ENCODE data around the gene ACKR2. TPM values are rescaled to one million over a fixed set of nuclear protein-coding genes. Genes with fewer than 3 reads are reported as not detected.

ACKR2 gene
- total and polyA plus RNA-seq, 2 experiments from 2014 or later = 0.35 TPM; not detected in 1

DNA sequence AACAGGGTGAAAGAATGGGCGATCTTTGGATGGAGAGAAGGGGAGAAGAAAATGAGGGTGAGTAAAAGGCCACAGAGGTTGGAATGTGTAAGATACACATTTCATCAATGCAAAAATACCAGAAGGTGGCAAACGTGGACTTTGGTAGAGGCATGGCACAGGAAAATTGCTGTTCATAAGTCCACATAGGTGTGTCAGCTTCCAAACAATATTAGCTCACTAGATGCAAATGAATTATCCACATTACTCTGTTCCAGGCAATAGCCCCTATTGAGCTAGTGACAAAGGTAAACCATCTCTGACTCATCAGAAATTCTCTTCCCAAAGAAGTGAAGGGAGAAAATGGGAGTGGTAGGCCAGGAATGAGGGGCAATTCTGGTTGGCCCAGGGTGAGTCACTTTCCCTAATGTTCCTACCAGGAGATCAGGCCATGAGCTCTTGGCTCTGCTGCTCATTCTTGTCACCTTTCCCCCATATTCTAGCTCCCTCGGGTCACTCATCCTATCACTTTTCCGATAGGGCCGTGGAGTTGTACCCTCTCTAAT lies 19.9 kb downstream of the ACKR2 start:
- peaks cover 7% of the 10 kb centered on the region; the same call in 1 of the 2 replicates for H3K4me1 ChIP-seq (ENCODE audit: insufficient read depth)
- H3K4me2 ChIP-seq = no peak overlapping the region
- H3K4me3 ChIP-seq = no peak overlapping the region
- H3K4me3 Mint-ChIP-seq = no peak overlapping the region
- H3K36me3 ChIP-seq (ENCODE audit: insufficient read depth) = no peaks in the 10 kb centered on the region
- ATAC-seq (no peak), DNase-seq (ENCODE audit: low spot score) (no peak)
- H3K27ac ChIP-seq (ENCODE audit: low read depth) = no peak overlapping the region
- TF ChIP-seq ZNF114 (CRISPR knock-in tag; IDR thresholded peaks at IDR 0.05) (no peak), CREB1 (CRISPR knock-in tag; IDR thresholded peaks at IDR 0.05; ENCODE audit: low read depth) (no peak), STAT1 (IDR thresholded peaks at IDR 0.05; ENCODE audit: unreplicated experiment) (no peak), EZH2phosphoT487 (IDR thresholded peaks at IDR 0.05; ENCODE audit: unreplicated experiment) (no peak), JUNB (IDR thresholded peaks at IDR 0.05; ENCODE audit: unreplicated experiment) (no peak), EZH2 (IDR thresholded peaks at IDR 0.05; ENCODE audit: low read depth, unreplicated experiment) (no peak), POLR2AphosphoS5 (IDR thresholded peaks at IDR 0.05; ENCODE audit: low read depth) (no peak), ZNF331 (CRISPR knock-in tag; IDR thresholded peaks at IDR 0.05; ENCODE audit: low read depth) (no peak)
- TF ChIP-seq, protein P1, sequence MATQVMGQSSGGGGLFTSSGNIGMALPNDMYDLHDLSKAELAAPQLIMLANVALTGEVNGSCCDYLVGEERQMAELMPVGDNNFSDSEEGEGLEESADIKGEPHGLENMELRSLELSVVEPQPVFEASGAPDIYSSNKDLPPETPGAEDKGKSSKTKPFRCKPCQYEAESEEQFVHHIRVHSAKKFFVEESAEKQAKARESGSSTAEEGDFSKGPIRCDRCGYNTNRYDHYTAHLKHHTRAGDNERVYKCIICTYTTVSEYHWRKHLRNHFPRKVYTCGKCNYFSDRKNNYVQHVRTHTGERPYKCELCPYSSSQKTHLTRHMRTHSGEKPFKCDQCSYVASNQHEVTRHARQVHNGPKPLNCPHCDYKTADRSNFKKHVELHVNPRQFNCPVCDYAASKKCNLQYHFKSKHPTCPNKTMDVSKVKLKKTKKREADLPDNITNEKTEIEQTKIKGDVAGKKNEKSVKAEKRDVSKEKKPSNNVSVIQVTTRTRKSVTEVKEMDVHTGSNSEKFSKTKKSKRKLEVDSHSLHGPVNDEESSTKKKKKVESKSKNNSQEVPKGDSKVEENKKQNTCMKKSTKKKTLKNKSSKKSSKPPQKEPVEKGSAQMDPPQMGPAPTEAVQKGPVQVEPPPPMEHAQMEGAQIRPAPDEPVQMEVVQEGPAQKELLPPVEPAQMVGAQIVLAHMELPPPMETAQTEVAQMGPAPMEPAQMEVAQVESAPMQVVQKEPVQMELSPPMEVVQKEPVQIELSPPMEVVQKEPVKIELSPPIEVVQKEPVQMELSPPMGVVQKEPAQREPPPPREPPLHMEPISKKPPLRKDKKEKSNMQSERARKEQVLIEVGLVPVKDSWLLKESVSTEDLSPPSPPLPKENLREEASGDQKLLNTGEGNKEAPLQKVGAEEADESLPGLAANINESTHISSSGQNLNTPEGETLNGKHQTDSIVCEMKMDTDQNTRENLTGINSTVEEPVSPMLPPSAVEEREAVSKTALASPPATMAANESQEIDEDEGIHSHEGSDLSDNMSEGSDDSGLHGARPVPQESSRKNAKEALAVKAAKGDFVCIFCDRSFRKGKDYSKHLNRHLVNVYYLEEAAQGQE (IDR thresholded peaks at IDR 0.05; ENCODE audit: unreplicated experiment) = no peak
- H4K20me1 ChIP-seq (replicated peaks; ENCODE audit: insufficient read depth) = no peaks in the 10 kb centered on the region
- no peak overlapping the region for H2AFZ ChIP-seq
- H3K36me3 Mint-ChIP-seq (ENCODE audit: low read depth) = no peaks in the 10 kb centered on the region
- H3K27me3 Mint-ChIP-seq (ENCODE audit: insufficient read depth, low read depth, poor library complexity) = peaks cover 8% of the 10 kb centered on the region
- no peaks in the 10 kb centered on the region for H3K9me2 ChIP-seq (ENCODE audit: insufficient read depth)
- H3F3A ChIP-seq (replicated peaks; ENCODE audit: low read depth) = no peaks in the 10 kb centered on the region
- H3K9me3 Mint-ChIP-seq = no peaks in the 10 kb centered on the region
- H3K4me1 Mint-ChIP-seq = peaks cover 15% of the 10 kb centered on the region
- no peaks in the 10 kb centered on the region for H3K27me3 ChIP-seq (ENCODE audit: insufficient read depth)
- H3K79me2 ChIP-seq (replicated peaks; ENCODE audit: insufficient read depth) = no peaks in the 10 kb centered on the region
- no peak overlapping the region for H3K27ac Mint-ChIP-seq

DNA sequence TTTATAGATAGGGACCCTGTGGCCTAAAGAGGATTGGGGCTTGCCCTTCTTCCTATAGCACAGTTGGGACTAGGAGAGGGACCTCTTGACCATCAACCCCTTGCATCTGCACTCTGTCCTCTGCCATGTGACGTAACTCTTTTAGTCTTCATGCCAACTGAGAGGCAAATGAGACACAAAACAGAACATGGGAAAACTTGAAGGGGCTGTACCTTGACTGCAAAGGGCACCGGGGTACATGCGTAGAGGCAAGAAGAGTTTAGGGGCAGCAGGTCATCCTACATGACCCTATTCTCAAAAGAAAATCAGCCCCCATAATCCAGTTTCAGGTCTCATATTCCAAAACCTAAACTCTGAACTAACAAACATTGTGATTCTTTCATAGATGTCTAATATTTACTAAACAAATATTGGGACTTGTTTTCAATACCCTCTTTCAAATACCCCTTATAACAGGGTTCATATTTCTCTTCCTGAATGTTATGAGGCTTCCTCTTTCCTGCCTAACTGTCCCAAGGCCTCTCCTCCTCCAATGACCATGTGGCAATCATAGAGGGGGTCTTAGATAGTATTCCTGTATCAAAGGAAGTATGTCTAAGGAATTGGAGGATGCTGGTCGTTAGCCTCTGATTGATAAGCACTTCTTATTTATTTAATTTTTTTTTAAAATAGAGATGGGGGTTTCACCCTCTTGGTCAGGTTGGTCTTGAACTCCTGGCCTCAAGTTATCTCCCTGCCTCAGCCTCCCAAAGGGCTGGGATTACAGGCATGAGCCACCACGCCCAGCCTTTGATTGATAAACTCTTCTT lies 20.6 kb downstream of the ACKR2 start:
- peaks cover 7% of the 10 kb centered on the region; the same call in 1 of the 2 replicates for H3K4me1 ChIP-seq (ENCODE audit: insufficient read depth)
- peaks cover 15% of the 10 kb centered on the region for H3K4me1 Mint-ChIP-seq
- no peaks in the 10 kb centered on the region for H3K9me3 Mint-ChIP-seq
- no peak overlapping the region for H2AFZ ChIP-seq
- DNase-seq (ENCODE audit: low spot score) (no peak), ATAC-seq (no peak)
- H3K4me2 ChIP-seq = no peak overlapping the region
- H4K20me1 ChIP-seq (replicated peaks; ENCODE audit: insufficient read depth) = no peaks in the 10 kb centered on the region
- no peak overlapping the region for H3K27ac Mint-ChIP-seq
- no peaks in the 10 kb centered on the region for H3K36me3 Mint-ChIP-seq (ENCODE audit: low read depth)
- H3F3A ChIP-seq (replicated peaks; ENCODE audit: low read depth) = no peaks in the 10 kb centered on the region
- no peaks in the 10 kb centered on the region for H3K79me2 ChIP-seq (replicated peaks; ENCODE audit: insufficient read depth)
- H3K9me2 ChIP-seq (ENCODE audit: insufficient read depth) = no peaks in the 10 kb centered on the region
- H3K4me3 ChIP-seq = no peak overlapping the region
- H3K27me3 Mint-ChIP-seq (ENCODE audit: insufficient read depth, low read depth, poor library complexity) = peaks cover 8% of the 10 kb centered on the region
- no peaks in the 10 kb centered on the region for H3K27me3 ChIP-seq (ENCODE audit: insufficient read depth)
- H3K4me3 Mint-ChIP-seq = no peak overlapping the region
- no peaks in the 10 kb centered on the region for H3K36me3 ChIP-seq (ENCODE audit: insufficient read depth)
- H3K27ac ChIP-seq (ENCODE audit: low read depth) = no peak overlapping the region
- TF ChIP-seq, protein P2, sequence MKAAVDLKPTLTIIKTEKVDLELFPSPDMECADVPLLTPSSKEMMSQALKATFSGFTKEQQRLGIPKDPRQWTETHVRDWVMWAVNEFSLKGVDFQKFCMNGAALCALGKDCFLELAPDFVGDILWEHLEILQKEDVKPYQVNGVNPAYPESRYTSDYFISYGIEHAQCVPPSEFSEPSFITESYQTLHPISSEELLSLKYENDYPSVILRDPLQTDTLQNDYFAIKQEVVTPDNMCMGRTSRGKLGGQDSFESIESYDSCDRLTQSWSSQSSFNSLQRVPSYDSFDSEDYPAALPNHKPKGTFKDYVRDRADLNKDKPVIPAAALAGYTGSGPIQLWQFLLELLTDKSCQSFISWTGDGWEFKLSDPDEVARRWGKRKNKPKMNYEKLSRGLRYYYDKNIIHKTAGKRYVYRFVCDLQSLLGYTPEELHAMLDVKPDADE (IDR thresholded peaks at IDR 0.05) = no peak
- TF ChIP-seq STAT1 (IDR thresholded peaks at IDR 0.05; ENCODE audit: unreplicated experiment) (no peak), JUNB (IDR thresholded peaks at IDR 0.05; ENCODE audit: unreplicated experiment) (no peak), ZNF331 (CRISPR knock-in tag; IDR thresholded peaks at IDR 0.05; ENCODE audit: low read depth) (no peak)

All from GM23338 (cell line).